IMR-90 (cell line): ENCODE data around the gene GIMAP8. TPM values are rescaled to one million over a fixed set of nuclear protein-coding genes. Genes with fewer than 3 reads are reported as not detected.

Source experiments
- ATAC-seq: fragments of 200-7000 bp; cut with Tn5 transposase; 2 replicates; pipeline ENCODE4 v1.9.1; 2020; ENCODE audit warnings: low read depth, mild to moderate bottlenecking, moderate library complexity
- BruUV-seq: library from RNA; stranded (reverse); fragments of 400-500 nt; replicated peaks from 2 replicates; lab custom pipeline; 2021; lab: Mats Ljungman, UMichigan
- CTCF ChIA-PET: fragments of 300-600 bp; formaldehyde crosslinking; extraction: SDS; loops from one replicate; lab custom pipeline; 2021; ENCODE audit warnings: antibody characterized with exemption; lab: Yijun Ruan, JAX
- POLR2A ChIA-PET: fragments of 300-600 bp; sonication (Branson Sonifier 250); formaldehyde crosslinking; loops from one replicate; lab custom pipeline; 2022; ENCODE audit warnings: antibody characterized with exemption; ENCODE audit not compliant: unreplicated experiment; lab: Charles Lee
- DNase-seq: peaks from one replicate; pipeline ENCODE4 v3.0.0; 2013
- H2AFZ ChIP-seq: replicated peaks from 2 replicates; pipeline ENCODE3; 2013; ENCODE audit warnings: low read length, mild to moderate bottlenecking; ENCODE audit not compliant: poor library complexity
- H2AK5ac ChIP-seq: 2 replicates; pipeline ENCODE4 v1.6.1; 2013; ENCODE audit warnings: low read depth, low read length, inconsistent platforms
- H2AK9ac ChIP-seq: replicated peaks from 2 replicates; pipeline ENCODE3; 2013; ENCODE audit warnings: mild to moderate bottlenecking, low read depth, low read length, moderate library complexity; ENCODE audit not compliant: poor library complexity
- H2BK120ac ChIP-seq: 2 replicates; pipeline ENCODE4 v1.6.1; 2013; ENCODE audit warnings: low read depth, low read length, inconsistent platforms
- H2BK15ac ChIP-seq: 3 replicates; pipeline ENCODE4 v1.6.1; 2013; ENCODE audit warnings: low read depth, low read length, inconsistent platforms
- H2BK20ac ChIP-seq: 2 replicates; pipeline ENCODE4 v1.6.1; 2013; ENCODE audit warnings: low read depth, mild to moderate bottlenecking, inconsistent platforms, low read length, moderate library complexity
- H2BK5ac ChIP-seq: 2 replicates; pipeline ENCODE4 v1.6.1; 2013; ENCODE audit warnings: mild to moderate bottlenecking, low read depth, low read length, inconsistent platforms; ENCODE audit not compliant: poor library complexity, severe bottlenecking
- H3K14ac ChIP-seq: replicated peaks from 2 replicates; pipeline ENCODE4 v1.6.1; 2013; ENCODE audit warnings: low read depth, low read length, inconsistent platforms
- H3K18ac ChIP-seq: 2 replicates; pipeline ENCODE4 v1.6.1; 2013; ENCODE audit warnings: low read depth, low read length, control low read depth
- H3K23ac ChIP-seq: 2 replicates; pipeline ENCODE4 v1.6.1; 2013; ENCODE audit warnings: low read depth, low read length, inconsistent platforms
- H3K27ac ChIP-seq: 2 replicates; pipeline ENCODE4 v1.5.1; 2013; ENCODE audit warnings: mild to moderate bottlenecking, control low read depth, low read length; ENCODE audit not compliant: insufficient read depth
- H3K27me3 ChIP-seq: 2 replicates; pipeline ENCODE4 v1.6.1; 2013; ENCODE audit warnings: low read length; ENCODE audit not compliant: control insufficient read depth, insufficient read depth
- H3K36me3 ChIP-seq: 2 replicates; pipeline ENCODE4 v1.6.1; 2013; ENCODE audit warnings: low read length, mixed read lengths; ENCODE audit not compliant: control insufficient read depth, insufficient read depth
- H3K4ac ChIP-seq: 2 replicates; pipeline ENCODE4 v1.6.1; 2013; ENCODE audit warnings: low read depth, low read length, inconsistent platforms
- H3K4me1 ChIP-seq: 2 replicates; pipeline ENCODE4 v1.6.1; 2013; ENCODE audit warnings: low read length, mixed read lengths; ENCODE audit not compliant: control insufficient read depth, insufficient read depth
- H3K4me2 ChIP-seq: 2 replicates; pipeline ENCODE4 v1.6.1; 2013; ENCODE audit warnings: low read depth, mild to moderate bottlenecking, control low read depth, low read length, moderate library complexity
- H3K4me3 ChIP-seq: 2 replicates; pipeline ENCODE4 v1.5.1; 2013; ENCODE audit warnings: low read depth, mild to moderate bottlenecking, control low read depth, low read length, moderate library complexity; ENCODE audit not compliant: insufficient read depth
- H3K56ac ChIP-seq: 2 replicates; pipeline ENCODE4 v1.6.1; 2013; ENCODE audit warnings: low read length, inconsistent platforms; ENCODE audit not compliant: insufficient read depth; ENCODE audit errors: extremely low read depth
- H3K79me1 ChIP-seq, 2 experiments: 2 replicates each; pipeline ENCODE4 v1.6.1; 2013; ENCODE audit warnings: low read length in 2 of 2, inconsistent platforms in 1 of 2, low read depth in 1 of 2
- H3K9ac ChIP-seq: 2 replicates; pipeline ENCODE4 v1.6.1; 2013; ENCODE audit warnings: low read depth, low read length, control low read depth
- H3K9me1 ChIP-seq: 2 replicates; pipeline ENCODE4 v1.6.1; 2013; ENCODE audit warnings: low read length, inconsistent platforms; ENCODE audit not compliant: insufficient read depth
- H3K9me3 ChIP-seq: 2 replicates; pipeline ENCODE4 v1.6.1; 2013; ENCODE audit warnings: low read length; ENCODE audit not compliant: control insufficient read depth, insufficient read depth
- H4K20me1 ChIP-seq: 2 replicates; pipeline ENCODE4 v1.6.1; 2013; ENCODE audit warnings: low read length, inconsistent platforms; ENCODE audit not compliant: insufficient read depth
- H4K5ac ChIP-seq: 2 replicates; pipeline ENCODE4 v1.6.1; 2013; ENCODE audit warnings: mild to moderate bottlenecking, low read depth, low read length, control low read depth
- H4K8ac ChIP-seq, 2 experiments: 2 replicates each; pipeline ENCODE4 v1.6.1; 2013; ENCODE audit warnings: low read depth in 2 of 2, low read length in 2 of 2, control low read depth in 1 of 2, inconsistent platforms in 1 of 2
- H4K91ac ChIP-seq: 2 replicates; pipeline ENCODE4 v1.6.1; 2013; ENCODE audit warnings: low read depth, low read length, inconsistent platforms; ENCODE audit not compliant: insufficient read depth
- BHLHE40 ChIP-seq: fragments of 150-350 bp; IDR thresholded peaks from 2 replicates; pipeline ENCODE4 v1.6.1; 2016; ENCODE audit warnings: mild to moderate bottlenecking, low read depth, low read length
- CEBPB ChIP-seq: IDR thresholded peaks from 2 replicates; pipeline ENCODE4 v1.6.1; 2012; ENCODE audit warnings: low read depth, low read length, improper control_type of control experiment
- CHD1 ChIP-seq: IDR thresholded peaks from 2 replicates; pipeline ENCODE4 v1.6.1; 2012; ENCODE audit warnings: low read depth, low read length, improper control_type of control experiment
- CTCF ChIP-seq: conservative IDR thresholded peaks from 2 replicates; pipeline ENCODE4 v1.5.1; 2012; ENCODE audit warnings: mild to moderate bottlenecking, low read depth, low read length, improper control_type of control experiment
- ELK1 ChIP-seq: fragments of 150-350 bp; IDR thresholded peaks from 2 replicates; pipeline ENCODE4 v1.6.1; 2016; ENCODE audit warnings: low read depth, mild to moderate bottlenecking, low read length, moderate library complexity, borderline replicate concordance
- FOS ChIP-seq: fragments of 150-350 bp; IDR thresholded peaks from 2 replicates; pipeline ENCODE4 v1.6.1; 2016; ENCODE audit warnings: low read depth, low read length
- MAFK ChIP-seq: IDR thresholded peaks from 2 replicates; pipeline ENCODE4 v1.6.1; 2012; ENCODE audit warnings: low read depth, low read length, improper control_type of control experiment
- MAZ ChIP-seq: IDR thresholded peaks from 2 replicates; pipeline ENCODE4 v1.6.1; 2012; ENCODE audit warnings: low read depth, mild to moderate bottlenecking, low read length, improper control_type of control experiment, moderate library complexity, borderline replicate concordance
- MXI1 ChIP-seq: IDR thresholded peaks from 2 replicates; pipeline ENCODE4 v1.6.1; 2012; ENCODE audit warnings: low read depth, mild to moderate bottlenecking, low read length, moderate library complexity, borderline replicate concordance
- NFE2L2 ChIP-seq: fragments of 150-350 bp; IDR thresholded peaks from 2 replicates; pipeline ENCODE4 v1.6.1; 2016; ENCODE audit warnings: low read depth, mild to moderate bottlenecking, low read length
- POLR2A ChIP-seq: IDR thresholded peaks from 2 replicates; pipeline ENCODE4 v1.6.1; 2012; ENCODE audit warnings: mild to moderate bottlenecking, low read depth, low read length
- RAD21 ChIP-seq: IDR thresholded peaks from 2 replicates; pipeline ENCODE4 v1.6.1; 2012; ENCODE audit warnings: low read length, improper control_type of control experiment
- RCOR1 ChIP-seq: IDR thresholded peaks from 2 replicates; pipeline ENCODE4 v1.6.1; 2012; ENCODE audit warnings: mild to moderate bottlenecking, low read length, improper control_type of control experiment; ENCODE audit not compliant: insufficient replicate concordance
- RFX5 ChIP-seq: IDR thresholded peaks from 2 replicates; pipeline ENCODE4 v1.8.0; 2012; ENCODE audit warnings: low read depth, mild to moderate bottlenecking, low read length, moderate library complexity
- SMC3 ChIP-seq: fragments of 150-350 bp; IDR thresholded peaks from 2 replicates; pipeline ENCODE4 v1.6.1; 2016; ENCODE audit warnings: low read depth, mild to moderate bottlenecking, antibody characterized with exemption, low read length, moderate library complexity
- USF2 ChIP-seq: fragments of 150-350 bp; IDR thresholded peaks from 2 replicates; pipeline ENCODE4 v1.6.1; 2017; ENCODE audit warnings: mild to moderate bottlenecking, antibody characterized with exemption, low read length, low read depth
- WGBS, 2 experiments: methylation state at CpG; one replicate each; pipeline versions ENCODE4 v1.1.5 to v1.1.7; 2013; ENCODE audit warnings: missing lambda C conversion rate in 2 of 2; ENCODE audit not compliant: insufficient read length in 1 of 2; ENCODE audit errors: extremely low coverage in 2 of 2; 5-methylcytosine and 5-hydroxymethylcytosine counted together
- dilution Hi-C: fragments of 300-500 bp; cut with HindIII; formaldehyde crosslinking; loops from one replicate; pipeline ENCODE4 v1.14.3; 2018; ENCODE audit warnings: low sequenced_read_pairs; ENCODE audit not compliant: unreplicated experiment
- in situ Hi-C: fragments of 300-500 bp; cut with MboI; formaldehyde crosslinking; loops from 3 replicates; pipeline ENCODE4 v1.14.3; 2019; ENCODE audit warnings: low sequenced_read_pairs, inconsistent platforms, mixed read lengths
- intact Hi-C: fragments of 100-400 bp; cut with micrococcal nuclease; formaldehyde crosslinking; loops from 2 replicates; pipeline ENCODE4 v1.10.0; 2022
- polyA plus RNA-seq, 3 experiments: library from polyadenylated mRNA; depleted of rRNA; stranded (reverse); fragments of >200 nt; gene quantifications; 2 replicates each; pipeline ENCODE4 v1.2.3, GENCODE V29; 2012; ENCODE audit warnings: low replicate concordance in 1 of 3
- total RNA-seq: library from RNA; depleted of rRNA; stranded (reverse); fragments of >200 nt; gene quantifications from 2 replicates; pipeline ENCODE4 v1.2.3, GENCODE V29; 2012

GIMAP8 gene
- total and polyA plus RNA-seq, 2 of the 4 experiments (the other 2 are of a cell fraction), result not detected

DNA sequence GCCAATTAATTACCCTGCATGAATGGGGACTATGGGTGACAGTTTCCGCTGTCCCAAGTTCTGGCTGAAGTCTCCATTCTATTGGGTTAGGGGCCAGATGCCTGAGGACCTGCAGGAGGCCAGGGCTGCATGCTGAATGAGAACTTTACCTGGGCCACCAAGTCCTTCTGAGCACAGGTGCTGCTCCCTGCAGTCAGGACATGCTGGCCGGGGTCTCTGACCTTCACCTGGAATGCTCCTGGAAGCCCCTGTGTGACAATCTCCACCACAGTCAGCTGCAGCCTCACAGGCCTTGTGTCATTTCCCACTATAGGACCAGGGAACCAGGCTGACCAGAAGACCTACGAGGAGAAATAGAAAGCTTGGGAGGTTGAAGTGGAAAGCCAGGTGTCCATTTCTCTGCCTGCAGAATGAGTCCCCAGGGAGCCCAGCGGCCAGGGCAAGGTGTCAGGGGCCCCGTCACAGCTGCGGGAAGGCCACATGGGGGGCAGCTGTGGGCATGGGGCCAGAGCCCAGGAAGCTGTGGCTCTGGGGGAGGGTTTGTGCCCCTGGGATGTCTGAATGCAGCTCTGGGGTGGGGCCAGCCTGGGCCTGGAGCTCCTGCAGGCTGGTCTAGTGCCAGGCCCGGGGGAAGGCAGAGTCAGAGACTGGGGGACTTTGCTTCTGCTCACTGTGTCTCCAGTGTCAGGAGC lies 5.6 kb upstream of the GIMAP8 start:
- Histone ChIP-seq H3K9me1 (no peaks in the 10 kb centered on the region), H2AFZ (no peak overlapping the region), H2BK120ac (no peak overlapping the region), H3K4me2 (no peak overlapping the region), H3K14ac (no peak overlapping the region), H4K20me1 (no peaks in the 10 kb centered on the region), H2AK9ac (no peak overlapping the region), H3K4ac (no peak overlapping the region), H4K91ac (no peak overlapping the region), H3K56ac (no peak overlapping the region), H3K79me1 (no peaks in the 10 kb centered on the region), H3K27ac (no peak overlapping the region), H3K4me1 (no peaks in the 10 kb centered on the region), H2AK5ac (no peak overlapping the region), H3K18ac (no peak overlapping the region), H3K23ac (no peak overlapping the region), H2BK20ac (no peak overlapping the region), H4K5ac (no peak overlapping the region), H2BK5ac (no peak overlapping the region), H2BK15ac (no peak overlapping the region), H3K9me3 (peaks cover 11% of the 10 kb centered on the region), H3K4me3 (no peak overlapping the region), H3K36me3 (no peaks in the 10 kb centered on the region), H3K9ac (no peak overlapping the region), H4K8ac (no peak overlapping the region), H3K27me3 (peaks cover 6% of the 10 kb centered on the region; the same call in 1 of the 2 replicates)
- TF ChIP-seq CEBPB, result no peak
- no peak for TF ChIP-seq MAFK
- no peak for TF ChIP-seq MXI1
- no peak for TF ChIP-seq POLR2A
- no peak for TF ChIP-seq RCOR1
- TF ChIP-seq MAZ, result no peak
- TF ChIP-seq NFE2L2, result no peak
- no peak for TF ChIP-seq ELK1
- TF ChIP-seq BHLHE40, result no peak
- TF ChIP-seq FOS, result no peak
- TF ChIP-seq RFX5, result no peak
- no peak for TF ChIP-seq RAD21
- no peak for TF ChIP-seq USF2
- no peak for TF ChIP-seq CTCF
- no peak for TF ChIP-seq SMC3
- TF ChIP-seq CHD1, result no peak
- CTCF ChIA-PET, result interaction anchor here (0.9 kb wide), 1 partner anchor 23 kb away, joined by 3 read pairs; no protein-coding TSS in a partner anchor
- ATAC-seq, result no peak
- intact Hi-C loops (no loop called here), dilution Hi-C loops (no loop called here), in situ Hi-C loops (no loop called here)
- no peak for DNase-seq
- BruUV-seq, result no TSS peak
- WGBS, 2 experiments, result 60% methylated on average over 1 of the region's 7 CpGs; no CpG with 5 or more reads in 1 of the 2 experiments
- POLR2A ChIA-PET, result no interaction called here
